HUES64 (cell line): Measurements from ENCODE around the gene ARHGEF28.

Experiments used
- H3K27ac ChIP-seq: 2 replicates; pipeline ENCODE4 v1.7.0; 2013; ENCODE audit warnings: low read depth, low read length, inconsistent platforms
- H3K27me3 ChIP-seq: 2 replicates; pipeline ENCODE4 v1.6.1; 2013; ENCODE audit warnings: mild to moderate bottlenecking, low read length; ENCODE audit not compliant: insufficient read depth
- H3K36me3 ChIP-seq: 2 replicates; pipeline ENCODE4 v1.6.1; 2013; ENCODE audit warnings: mild to moderate bottlenecking, low read length; ENCODE audit not compliant: insufficient read depth
- H3K4me1 ChIP-seq: 2 replicates; pipeline ENCODE4 v1.6.1; 2013; ENCODE audit warnings: mild to moderate bottlenecking, low read length, moderate library complexity; ENCODE audit not compliant: insufficient read depth
- H3K4me3 ChIP-seq: 2 replicates; pipeline ENCODE4 v1.5.1; 2013; ENCODE audit warnings: mild to moderate bottlenecking, low read length, moderate library complexity
- H3K9ac ChIP-seq: 2 replicates; pipeline ENCODE4 v1.6.1; 2013; ENCODE audit warnings: mild to moderate bottlenecking, low read depth, low read length
- H3K9me3 ChIP-seq: 2 replicates; pipeline ENCODE4 v1.6.1; 2013; ENCODE audit warnings: low read depth, low read length; ENCODE audit not compliant: insufficient read depth
- WGBS: fragments of 150-250, 120-280 bp; methylation state at CpG from one replicate; pipeline ENCODE4 v1.1.7; 2013; ENCODE audit warnings: missing lambda C conversion rate; 5-methylcytosine and 5-hydroxymethylcytosine counted together

Gene ARHGEF28

GRCh38 chr5:73987915-73988314 is 361.9 kb downstream of the ARHGEF28 start:
- no peaks in the 10 kb centered on the region for H3K27me3 ChIP-seq
- WGBS, result 90% methylated on average over 3 of the region's 3 CpGs

GRCh38 chr5:73989956-73990355 is 364.0 kb downstream of the ARHGEF28 start:
- H3K4me1 ChIP-seq, result no peaks in the 10 kb centered on the region
- no peaks in the 10 kb centered on the region for H3K36me3 ChIP-seq
- H3K9ac ChIP-seq, result no peak overlapping the region
- H3K27ac ChIP-seq, result no peak overlapping the region
- H3K27me3 ChIP-seq, result no peaks in the 10 kb centered on the region
- WGBS, result 95% methylated on average over 3 of the region's 3 CpGs
- H3K4me3 ChIP-seq, result no peak overlapping the region
- no peaks in the 10 kb centered on the region for H3K9me3 ChIP-seq

More at GRCh38 chr5:73987915-73988314, 361.9 kb downstream of the ARHGEF28 start:
- no peaks in the 10 kb centered on the region for H3K4me1 ChIP-seq
- H3K9ac ChIP-seq, result no peak overlapping the region
- no peaks in the 10 kb centered on the region for H3K36me3 ChIP-seq
- H3K27ac ChIP-seq, result no peak overlapping the region
- no peak overlapping the region for H3K4me3 ChIP-seq
- H3K9me3 ChIP-seq, result no peaks in the 10 kb centered on the region
